ENCODE data around the gene NRIP2. TPM values are rescaled to one million over a fixed set of nuclear protein-coding genes. Genes with fewer than 3 reads are reported as not detected.

The NRIP2 gene
- total RNA-seq, 1 experiment from 2014 or later = not detected

GRCh38 chr12:2851931-2852330 is 17.1 kb upstream of the NRIP2 start:
- H3K9me3 ChIP-seq (ENCODE audit: insufficient read depth, low read depth) = no peaks in the 10 kb centered on the region
- H3K4me1 ChIP-seq (replicated peaks; ENCODE audit: insufficient read depth) = no peaks in the 10 kb centered on the region
- no peaks in the 10 kb centered on the region for H3K36me3 ChIP-seq (ENCODE audit: low read depth)
- H3K79me2 ChIP-seq (ENCODE audit: low read depth) = no peaks in the 10 kb centered on the region
- H3K4me2 ChIP-seq = no peak overlapping the region
- POLR2A ChIA-PET (ENCODE audit: unreplicated experiment) = interaction anchor here (0.6 kb wide), 1 partner anchor 40 kb away, joined by 5 read pairs; no protein-coding TSS in a partner anchor
- BruUV-seq (replicated peaks) = no TSS peak
- TF ChIP-seq CTCF (conservative IDR thresholded peaks at IDR 0.05) (no peak), EZH2 (IDR thresholded peaks at IDR 0.05; ENCODE audit: low read depth) (no peak)
- no peak overlapping the region for H3K4me3 ChIP-seq
- no peak overlapping the region for H2AFZ ChIP-seq
- intact Hi-C loops (cut with micrococcal nuclease; ENCODE audit: unreplicated experiment) = no loop called here
- H4K20me1 ChIP-seq (ENCODE audit: insufficient read depth) = no peaks in the 10 kb centered on the region
- 0 out of 2 replicates have a peak, but pooled peaks cover 2% of the 10 kb centered on the region for H3F3A ChIP-seq (ENCODE audit: insufficient read depth, low read depth)
- no peaks in the 10 kb centered on the region for H3K27me3 ChIP-seq (ENCODE audit: insufficient read depth, low read depth)
- no peak overlapping the region for H3K27ac ChIP-seq
- CTCF ChIA-PET = interaction anchor here (0.6 to 0.7 kb wide), 2 partner anchors 12 to 110 kb away, joined by 3 read pairs; no protein-coding TSS in a partner anchor
- DNase-seq = no peak
- no peaks in the 10 kb centered on the region for H3K9me2 ChIP-seq (ENCODE audit: insufficient read depth)

GRCh38 chr12:2845280-2845679 is 10.4 kb upstream of the NRIP2 start:
- TF ChIP-seq EZH2 (IDR thresholded peaks at IDR 0.05; ENCODE audit: low read depth) (no peak), CTCF (conservative IDR thresholded peaks at IDR 0.05) (no peak)
- ChIA-PET CTCF (interaction anchor here (0.6 kb wide), 2 partner anchors 156 to 478 kb away, joined by 3 to 5 read pairs; no protein-coding TSS in a partner anchor), POLR2A (ENCODE audit: unreplicated experiment) (interaction anchor here (0.6 kb wide), 1 partner anchor 17 kb away, joined by 3 read pairs; no protein-coding TSS in a partner anchor)
- Histone ChIP-seq H3K4me2 (no peak overlapping the region), H3K9me3 (ENCODE audit: insufficient read depth, low read depth) (no peaks in the 10 kb centered on the region), H3K27me3 (ENCODE audit: insufficient read depth, low read depth) (no peaks in the 10 kb centered on the region), H3K4me1 (replicated peaks; ENCODE audit: insufficient read depth) (no peaks in the 10 kb centered on the region), H2AFZ (no peak overlapping the region), H3F3A (ENCODE audit: insufficient read depth, low read depth) (no peaks in the 10 kb centered on the region; the same call in 1 of the 2 replicates), H3K79me2 (ENCODE audit: low read depth) (no peaks in the 10 kb centered on the region), H3K9me2 (ENCODE audit: insufficient read depth) (no peaks in the 10 kb centered on the region), H4K20me1 (ENCODE audit: insufficient read depth) (no peaks in the 10 kb centered on the region), H3K36me3 (ENCODE audit: low read depth) (no peaks in the 10 kb centered on the region), H3K4me3 (no peak overlapping the region), H3K27ac (no peak overlapping the region)
- DNase-seq = no peak
- BruUV-seq (replicated peaks) = no TSS peak
- intact Hi-C loops (cut with micrococcal nuclease; ENCODE audit: unreplicated experiment) = no loop called here

DNA sequence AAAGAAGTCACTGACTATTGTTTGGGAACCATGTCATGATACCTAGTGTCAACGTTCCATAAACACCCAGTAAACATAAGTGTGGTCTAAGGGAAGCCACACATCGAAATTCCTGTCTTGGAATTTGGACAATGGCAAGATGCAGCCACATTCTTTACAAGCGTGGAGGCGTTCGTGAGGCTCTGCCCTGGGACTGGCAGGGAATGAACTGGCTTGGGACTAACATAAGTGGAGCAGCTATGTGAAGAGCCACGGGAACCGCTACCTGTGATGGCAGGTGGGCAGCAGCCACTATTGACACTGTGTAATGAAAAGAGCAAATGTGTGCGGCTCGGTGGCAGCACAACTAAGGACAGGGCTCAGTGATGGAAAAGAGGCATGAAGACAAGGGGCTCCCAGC is 10.0 kb upstream of the NRIP2 start:
- Histone ChIP-seq H3K36me3 (ENCODE audit: low read depth) (no peaks in the 10 kb centered on the region), H3K27ac (no peak overlapping the region), H3F3A (ENCODE audit: insufficient read depth, low read depth) (no peaks in the 10 kb centered on the region; the same call in 1 of the 2 replicates), H3K9me2 (ENCODE audit: insufficient read depth) (no peaks in the 10 kb centered on the region), H3K4me3 (no peak overlapping the region), H3K9me3 (ENCODE audit: insufficient read depth, low read depth) (no peaks in the 10 kb centered on the region), H4K20me1 (ENCODE audit: insufficient read depth) (no peaks in the 10 kb centered on the region), H2AFZ (no peak overlapping the region), H3K4me1 (replicated peaks; ENCODE audit: insufficient read depth) (no peaks in the 10 kb centered on the region), H3K27me3 (ENCODE audit: insufficient read depth, low read depth) (no peaks in the 10 kb centered on the region), H3K4me2 (no peak overlapping the region), H3K79me2 (ENCODE audit: low read depth) (no peaks in the 10 kb centered on the region)
- POLR2A ChIA-PET (ENCODE audit: unreplicated experiment) = interaction anchor here (0.6 kb wide), 1 partner anchor 18 kb away, joined by 3 read pairs; no protein-coding TSS in a partner anchor
- TF ChIP-seq CTCF (conservative IDR thresholded peaks at IDR 0.05) (no peak), EZH2 (IDR thresholded peaks at IDR 0.05; ENCODE audit: low read depth) (no peak)
- BruUV-seq (replicated peaks) = no TSS peak
- CTCF ChIA-PET = interaction anchor here (0.6 kb wide), 1 partner anchor 478 kb away, joined by 3 read pairs; no protein-coding TSS in a partner anchor
- intact Hi-C loops (cut with micrococcal nuclease; ENCODE audit: unreplicated experiment) = no loop called here
- DNase-seq = no peak
